GM10266 (cell line): ENCODE results near the gene UBR7.

Experiments
- DNase-seq: peaks from one replicate; pipeline ENCODE4 v3.0.0; 2012; ENCODE audit errors: extremely low spot score
- TF ChIP-seq, protein P1 (sequence below): IDR thresholded peaks from 2 replicates; pipeline ENCODE4 v1.5.1; 2012; ENCODE audit warnings: mild to moderate bottlenecking, low read depth; ENCODE audit not compliant: control insufficient read depth, insufficient read depth; ENCODE audit errors: missing control alignments

The UBR7 gene

GRCh38 chr14:93207468-93208308 lies 632 bp downstream of the UBR7 start:
- no peak for DNase-seq
- TF ChIP-seq, protein P1, sequence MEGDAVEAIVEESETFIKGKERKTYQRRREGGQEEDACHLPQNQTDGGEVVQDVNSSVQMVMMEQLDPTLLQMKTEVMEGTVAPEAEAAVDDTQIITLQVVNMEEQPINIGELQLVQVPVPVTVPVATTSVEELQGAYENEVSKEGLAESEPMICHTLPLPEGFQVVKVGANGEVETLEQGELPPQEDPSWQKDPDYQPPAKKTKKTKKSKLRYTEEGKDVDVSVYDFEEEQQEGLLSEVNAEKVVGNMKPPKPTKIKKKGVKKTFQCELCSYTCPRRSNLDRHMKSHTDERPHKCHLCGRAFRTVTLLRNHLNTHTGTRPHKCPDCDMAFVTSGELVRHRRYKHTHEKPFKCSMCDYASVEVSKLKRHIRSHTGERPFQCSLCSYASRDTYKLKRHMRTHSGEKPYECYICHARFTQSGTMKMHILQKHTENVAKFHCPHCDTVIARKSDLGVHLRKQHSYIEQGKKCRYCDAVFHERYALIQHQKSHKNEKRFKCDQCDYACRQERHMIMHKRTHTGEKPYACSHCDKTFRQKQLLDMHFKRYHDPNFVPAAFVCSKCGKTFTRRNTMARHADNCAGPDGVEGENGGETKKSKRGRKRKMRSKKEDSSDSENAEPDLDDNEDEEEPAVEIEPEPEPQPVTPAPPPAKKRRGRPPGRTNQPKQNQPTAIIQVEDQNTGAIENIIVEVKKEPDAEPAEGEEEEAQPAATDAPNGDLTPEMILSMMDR = peak; percentile 68

- DNase-seq = peak; percentile 40
- TF ChIP-seq, protein P1 = no peak
These were observed 5.4 kb downstream of the UBR7 start for GRCh38 chr14:93212432-93212831.

DNA sequence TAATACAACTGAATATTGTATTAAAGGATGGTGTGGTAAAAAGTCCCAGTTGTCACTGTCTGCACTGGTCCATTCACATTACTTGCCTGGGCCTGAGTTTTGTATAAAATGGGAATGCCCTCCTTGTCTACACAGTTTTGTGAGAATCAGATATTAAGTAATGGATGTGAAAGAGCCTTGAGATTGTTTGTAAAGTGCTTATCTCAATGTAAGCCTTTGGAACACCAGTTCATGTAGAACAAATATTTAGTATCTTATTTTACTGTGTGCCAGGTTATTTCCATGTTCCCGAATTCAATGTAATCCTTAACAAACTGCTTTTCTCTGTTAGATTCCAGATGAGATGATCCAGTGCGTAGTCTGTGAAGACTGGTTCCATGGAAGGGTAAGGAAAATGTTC lies 7.5 kb downstream of the UBR7 start:
- no peak for DNase-seq
- TF ChIP-seq, protein P1 = no peak

GRCh38 chr14:93219103-93219726 lies 12.2 kb downstream of the UBR7 start:
- DNase-seq = peak; percentile 59
- TF ChIP-seq, protein P1 = peak; percentile 78

DNA sequence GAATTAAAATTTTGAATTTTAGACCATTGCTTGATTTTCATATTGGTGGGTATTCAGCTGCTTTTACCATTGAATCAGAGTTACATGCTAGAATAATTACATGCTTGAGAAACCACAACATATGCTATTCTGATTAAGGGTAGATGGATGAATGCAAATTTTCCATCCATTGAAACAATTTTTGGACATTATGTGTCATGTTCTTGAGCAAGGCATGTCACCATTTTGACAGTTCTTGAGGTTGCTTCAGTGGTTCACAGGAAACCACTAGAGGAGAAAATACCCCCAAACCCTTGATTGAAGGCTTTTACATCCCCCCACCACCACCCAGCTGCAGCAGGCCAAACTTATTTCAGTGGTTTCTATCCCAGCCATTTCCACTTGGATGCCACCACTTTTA lies 13.5 kb downstream of the UBR7 start:
- TF ChIP-seq, protein P1 = no peak
- no peak for DNase-seq

- DNase-seq = no peak
- TF ChIP-seq, protein P1 = no peak
These were observed 16.5 kb downstream of the UBR7 start for GRCh38 chr14:93223565-93223964.

GRCh38 chr14:93228550-93228949 lies 21.5 kb downstream of the UBR7 start:
- TF ChIP-seq, protein P1 = no peak
- no peak for DNase-seq
